ENCODE data around the gene POLR2M. TPM values are rescaled to one million over a fixed set of nuclear protein-coding genes. Genes with fewer than 3 reads are reported as not detected.

POLR2M gene
- total and polyA plus RNA-seq, 10 donors = 33.5 to 163 (median 68.9) TPM

DNA sequence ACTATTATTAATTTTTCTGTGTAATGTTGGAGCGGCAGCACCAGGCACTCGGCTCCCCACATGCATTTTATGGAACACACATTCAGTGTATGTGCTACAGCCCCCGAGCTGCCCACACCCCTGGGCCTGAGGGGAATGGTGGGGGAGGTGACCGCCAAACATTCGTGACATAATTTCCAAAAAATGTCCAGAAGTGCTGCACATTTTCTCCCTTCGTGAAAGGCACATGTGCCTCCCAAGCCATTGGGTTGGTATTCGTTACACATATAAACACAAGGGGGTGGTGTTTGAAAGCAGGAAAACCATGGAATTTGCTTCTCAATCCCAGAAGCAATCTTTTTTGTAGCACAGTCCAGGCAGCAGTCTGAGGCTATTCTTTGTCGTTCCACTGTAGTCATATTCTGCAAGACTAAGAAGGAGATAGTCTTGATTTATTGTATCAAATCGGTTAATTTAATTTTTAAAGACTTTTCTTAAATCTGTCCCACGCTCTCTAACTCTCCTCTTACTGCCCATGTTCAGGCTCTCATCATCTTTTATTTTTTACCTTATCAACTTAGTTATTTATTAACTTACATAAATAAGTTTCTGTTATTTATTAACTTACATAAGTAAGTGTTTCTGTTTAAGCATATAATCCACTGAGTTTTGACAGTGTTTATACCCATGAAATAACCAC is 39.2 kb upstream of the POLR2M start:
- Histone ChIP-seq H3K27ac (no peak overlapping the region), H3K36me3 (no peaks in the 10 kb centered on the region), H3K9me3 (no peaks in the 10 kb centered on the region), H3K27me3 (replicated peaks in 1 of 7) (no peaks in the 10 kb centered on the region), H3K4me1 (peaks cover 0 to 4% (median 0%) of the 10 kb centered on the region in 6 donors), H3K4me3 (no peak overlapping the region)
- 60 to 80% (median 71%) methylated on average over 10 of the region's 10 CpGs for WGBS, 5 donors
- intact Hi-C loops (cut with DNase I; ENCODE audit: low total_unique reads) = no loop called here
- DNase-seq = no peak
- TF ChIP-seq POLR2AphosphoS5 (IDR thresholded peaks at IDR 0.05) = no peak
- TF ChIP-seq, protein P1, sequence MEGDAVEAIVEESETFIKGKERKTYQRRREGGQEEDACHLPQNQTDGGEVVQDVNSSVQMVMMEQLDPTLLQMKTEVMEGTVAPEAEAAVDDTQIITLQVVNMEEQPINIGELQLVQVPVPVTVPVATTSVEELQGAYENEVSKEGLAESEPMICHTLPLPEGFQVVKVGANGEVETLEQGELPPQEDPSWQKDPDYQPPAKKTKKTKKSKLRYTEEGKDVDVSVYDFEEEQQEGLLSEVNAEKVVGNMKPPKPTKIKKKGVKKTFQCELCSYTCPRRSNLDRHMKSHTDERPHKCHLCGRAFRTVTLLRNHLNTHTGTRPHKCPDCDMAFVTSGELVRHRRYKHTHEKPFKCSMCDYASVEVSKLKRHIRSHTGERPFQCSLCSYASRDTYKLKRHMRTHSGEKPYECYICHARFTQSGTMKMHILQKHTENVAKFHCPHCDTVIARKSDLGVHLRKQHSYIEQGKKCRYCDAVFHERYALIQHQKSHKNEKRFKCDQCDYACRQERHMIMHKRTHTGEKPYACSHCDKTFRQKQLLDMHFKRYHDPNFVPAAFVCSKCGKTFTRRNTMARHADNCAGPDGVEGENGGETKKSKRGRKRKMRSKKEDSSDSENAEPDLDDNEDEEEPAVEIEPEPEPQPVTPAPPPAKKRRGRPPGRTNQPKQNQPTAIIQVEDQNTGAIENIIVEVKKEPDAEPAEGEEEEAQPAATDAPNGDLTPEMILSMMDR (IDR thresholded peaks at IDR 0.05 in 8 of 11, conservative IDR thresholded peaks at IDR 0.05 in 3 of 11) = peak in 3 of 11 experiments; percentile 17 to 37 (median 22)

DNA sequence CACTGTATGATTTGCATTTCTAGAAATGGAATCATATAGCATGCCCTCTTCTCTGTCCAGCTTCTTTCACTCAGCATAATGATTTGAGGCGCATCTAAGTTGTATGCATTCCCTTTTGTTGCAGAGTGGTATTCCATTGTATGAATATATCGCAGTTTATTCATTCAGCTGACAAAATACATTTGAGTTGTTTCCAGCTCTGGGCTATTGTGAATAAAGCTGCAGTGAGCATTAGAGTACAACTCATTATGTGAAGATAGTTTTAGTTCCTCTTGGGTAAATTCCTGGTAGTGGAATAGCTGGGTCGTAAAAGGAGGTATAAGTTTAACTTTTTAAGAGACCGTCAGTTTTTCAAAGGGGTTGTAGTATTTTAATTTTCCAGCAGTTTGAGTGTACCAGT is 38.5 kb upstream of the POLR2M start:
- Histone ChIP-seq H3K9me3 (no peaks in the 10 kb centered on the region), H3K4me1 (peaks cover 0 to 4% (median 0%) of the 10 kb centered on the region in 6 donors), H3K4me3 (no peak overlapping the region), H3K27me3 (replicated peaks in 1 of 7) (no peaks in the 10 kb centered on the region), H3K36me3 (no peaks in the 10 kb centered on the region), H3K27ac (no peak overlapping the region)
- intact Hi-C loops (cut with DNase I; ENCODE audit: low total_unique reads) = no loop called here
- 76 to 85% (median 84%) methylated on average over 4 of the region's 4 CpGs for WGBS, 5 donors
- TF ChIP-seq, protein P1 (IDR thresholded peaks at IDR 0.05 in 8 of 11, conservative IDR thresholded peaks at IDR 0.05 in 3 of 11) = no peak
- TF ChIP-seq POLR2AphosphoS5 (IDR thresholded peaks at IDR 0.05) = no peak
- no peak for TF ChIP-seq POLR2A (IDR thresholded peaks at IDR 0.05)
- DNase-seq = no peak

DNA sequence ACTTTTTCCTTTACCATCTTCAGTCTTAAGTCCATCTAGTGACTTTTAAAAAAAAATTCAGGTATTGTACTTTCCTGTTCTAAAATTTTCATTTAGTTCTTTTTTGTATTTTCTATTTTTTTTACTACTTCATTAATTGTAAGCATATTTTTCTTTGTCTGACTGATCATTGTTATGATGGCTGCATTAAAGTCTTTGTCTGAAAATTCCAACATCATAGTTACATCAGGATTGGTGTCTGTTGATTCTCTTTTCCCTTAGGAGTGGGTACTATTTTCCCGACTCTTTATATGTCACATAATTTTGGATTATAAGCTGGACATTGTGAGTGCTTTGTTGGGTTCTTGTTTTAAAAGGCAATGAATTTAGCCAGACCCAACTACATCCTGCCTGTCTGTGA is 34.9 kb upstream of the POLR2M start:
- peaks cover 0 to 4% (median 0%) of the 10 kb centered on the region in 6 donors for H3K4me1 ChIP-seq
- H3K36me3 ChIP-seq = peaks cover 0 to 10% (median 0%) of the 10 kb centered on the region in 6 donors
- H3K27ac ChIP-seq = no peak overlapping the region
- WGBS, 5 donors = 0% methylated on average over 1 of the region's 1 CpG
- DNase-seq = no peak
- no peaks in the 10 kb centered on the region for H3K27me3 ChIP-seq (replicated peaks in 1 of 7)
- no peaks in the 10 kb centered on the region for H3K9me3 ChIP-seq
- no peak for TF ChIP-seq POLR2A (IDR thresholded peaks at IDR 0.05)
- TF ChIP-seq, protein P1 (IDR thresholded peaks at IDR 0.05 in 8 of 11, conservative IDR thresholded peaks at IDR 0.05 in 3 of 11) = no peak
- no peak for TF ChIP-seq POLR2AphosphoS5 (IDR thresholded peaks at IDR 0.05)
- intact Hi-C loops (cut with DNase I; ENCODE audit: low total_unique reads) = no loop called here
- no peak overlapping the region for H3K4me3 ChIP-seq

DNA sequence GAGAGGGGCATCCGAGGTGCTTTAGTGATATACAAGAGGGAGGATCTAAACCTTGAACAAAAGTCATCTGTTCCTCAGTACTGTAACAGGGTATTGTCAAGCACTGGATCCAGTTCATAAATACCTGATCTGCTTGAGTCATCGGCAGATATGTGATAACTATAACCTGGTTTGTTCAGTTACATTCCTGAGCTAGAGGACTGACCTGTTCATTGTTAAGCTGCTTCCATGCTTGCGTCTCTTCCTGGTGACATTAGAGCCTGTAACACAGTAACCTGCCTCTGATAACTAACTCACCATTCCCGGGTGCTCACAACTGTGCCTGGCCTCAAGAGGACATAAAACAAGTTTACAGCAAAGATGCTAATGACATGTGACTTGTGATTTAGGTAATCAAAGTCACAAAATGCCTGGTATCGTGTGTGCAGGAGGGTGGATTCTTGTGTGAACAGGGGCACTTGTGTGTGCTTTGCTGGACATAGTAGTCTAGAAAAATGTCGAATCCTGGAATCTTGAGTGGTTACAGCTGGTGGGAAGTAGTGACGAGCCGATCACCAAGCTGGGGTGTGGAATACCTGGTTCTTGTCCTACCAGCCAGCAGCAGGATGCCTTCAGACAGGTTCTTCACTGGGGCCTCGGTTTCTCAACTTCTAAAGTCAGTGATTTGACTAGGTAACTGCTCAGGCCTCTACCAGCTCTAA is 30.9 kb upstream of the POLR2M start:
- TF ChIP-seq POLR2AphosphoS5 (IDR thresholded peaks at IDR 0.05) (no peak), POLR2A (IDR thresholded peaks at IDR 0.05) (no peak)
- TF ChIP-seq, protein P1 (IDR thresholded peaks at IDR 0.05 in 8 of 11, conservative IDR thresholded peaks at IDR 0.05 in 3 of 11) = no peak
- Histone ChIP-seq H3K4me1 (peaks cover 0 to 7% (median 0%) of the 10 kb centered on the region in 6 donors), H3K27ac (no peak overlapping the region), H3K36me3 (peaks cover 0 to 10% (median 0%) of the 10 kb centered on the region in 6 donors), H3K4me3 (no peak overlapping the region), H3K27me3 (replicated peaks in 1 of 7) (no peaks in the 10 kb centered on the region), H3K9me3 (no peaks in the 10 kb centered on the region)
- WGBS, 5 donors = 88 to 96% (median 91%) methylated on average over 9 of the region's 9 CpGs
- intact Hi-C loops (cut with DNase I; ENCODE audit: low total_unique reads) = no loop called here
- no peak for DNase-seq
